ENCODE measurements around the gene CIC. TPM values are rescaled to one million over a fixed set of nuclear protein-coding genes. Genes with fewer than 3 reads are reported as not detected.
A peak's percentile ranks its signal among the peaks of the same experiment; 100 is the strongest.

The CIC gene
- total RNA-seq, 1 donor from 2014 or later, result 63.9 TPM

GRCh38 chr19:42281146-42281826, 12.2 kb downstream of the CIC start:
- DNase-seq (ENCODE audit: low read depth), result no peak
- no peak for TF ChIP-seq CTCF (conservative IDR thresholded peaks at IDR 0.05; ENCODE audit: low read depth, low read length)
- H3K4me3 ChIP-seq (ENCODE audit: low read depth, low read length), result peak overlapping the region; percentile 71

- peak overlapping the region; percentile 71 for H3K4me3 ChIP-seq (ENCODE audit: low read depth, low read length)
- no peak for DNase-seq (ENCODE audit: low read depth)
- TF ChIP-seq CTCF (conservative IDR thresholded peaks at IDR 0.05; ENCODE audit: low read depth, low read length), result no peak
Measured at GRCh38 chr19:42281827-42282762, 13.0 kb downstream of the CIC start.

DNA sequence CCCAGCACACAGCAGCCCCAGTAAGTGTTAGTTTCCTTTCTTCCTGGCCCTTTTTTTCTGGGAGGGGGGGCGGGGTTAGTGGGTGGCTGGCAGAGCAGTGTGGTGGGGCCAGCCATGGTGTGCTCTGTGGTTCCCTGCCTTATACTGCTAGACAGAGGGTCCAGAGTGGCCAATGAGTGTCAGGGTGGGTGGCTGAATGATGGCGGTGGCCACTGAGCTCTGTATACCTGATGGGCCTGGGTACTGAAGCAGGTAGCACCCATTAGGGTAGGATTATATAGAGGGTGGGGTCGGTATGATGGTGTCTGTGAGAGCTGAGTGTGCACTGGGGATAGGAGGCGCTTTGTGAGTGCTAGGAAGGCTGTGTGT, 13.8 kb downstream of the CIC start:
- H3K4me3 ChIP-seq (ENCODE audit: low read depth, low read length), result peak overlapping the region; percentile 53
- DNase-seq (ENCODE audit: low read depth), result no peak
- no peak for TF ChIP-seq CTCF (conservative IDR thresholded peaks at IDR 0.05; ENCODE audit: low read depth, low read length)

GRCh38 chr19:42283188-42284065, 14.4 kb downstream of the CIC start:
- DNase-seq (ENCODE audit: low read depth), result no peak
- peak overlapping the region; percentile 53 for H3K4me3 ChIP-seq (ENCODE audit: low read depth, low read length)

DNA sequence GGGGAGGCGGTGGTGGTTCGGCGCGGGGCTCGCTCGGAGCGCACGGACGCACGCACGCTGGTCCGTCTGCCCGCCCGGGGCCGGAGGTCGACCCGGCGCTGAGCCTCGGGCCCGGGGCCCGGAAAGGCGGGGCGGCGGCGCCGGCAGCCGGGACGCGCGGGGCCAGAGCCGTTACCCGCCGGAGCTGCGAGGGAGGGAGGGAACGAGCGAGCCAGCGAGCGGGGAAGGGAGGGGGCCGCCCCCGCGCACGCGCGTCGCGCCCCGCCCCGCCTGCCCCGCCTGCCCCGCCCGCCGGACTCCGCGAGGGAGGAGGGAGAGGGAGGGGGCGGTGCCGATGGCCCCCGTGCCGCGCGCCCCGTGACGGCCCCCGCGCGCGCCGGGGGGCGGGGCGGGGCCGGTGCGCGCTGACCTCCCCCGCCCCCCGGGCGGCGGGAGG, 15.0 kb downstream of the CIC start:
- no peak for DNase-seq (ENCODE audit: low read depth)
- no peak for TF ChIP-seq CTCF (conservative IDR thresholded peaks at IDR 0.05; ENCODE audit: low read depth, low read length)
- H3K4me3 ChIP-seq (ENCODE audit: low read depth, low read length), result peak overlapping the region; percentile 26

More at GRCh38 chr19:42283188-42284065, 14.4 kb downstream of the CIC start:
- no peak for TF ChIP-seq CTCF (conservative IDR thresholded peaks at IDR 0.05; ENCODE audit: low read depth, low read length)

- DNase-seq (ENCODE audit: low read depth), result no peak
- no peak for TF ChIP-seq CTCF (conservative IDR thresholded peaks at IDR 0.05; ENCODE audit: low read depth, low read length)
- peak overlapping the region; percentile 76 for H3K4me3 ChIP-seq (ENCODE audit: low read depth, low read length)
Measured at GRCh38 chr19:42284591-42285341, 15.7 kb downstream of the CIC start.
